OCI-LY7 (cell line): ENCODE results near the gene ARPC4. TPM values are rescaled to one million over a fixed set of nuclear protein-coding genes. Genes with fewer than 3 reads are reported as not detected.

Experiments
- BruUV-seq: library from RNA; stranded (reverse); fragments of 400-500 nt; replicated peaks from 2 replicates; lab custom pipeline; 2021; lab: Mats Ljungman, UMichigan
- CTCF ChIA-PET: fragments of 300-600 bp; sonication (Branson Sonifier 250); formaldehyde crosslinking; loops from one replicate; lab custom pipeline; 2022; ENCODE audit warnings: antibody characterized with exemption; ENCODE audit not compliant: unreplicated experiment; lab: Charles Lee
- POLR2A ChIA-PET: fragments of 300-600 bp; sonication (Branson Sonifier 250); formaldehyde crosslinking; loops from one replicate; lab custom pipeline; 2022; ENCODE audit warnings: antibody characterized with exemption; lab: Charles Lee
- DNase-seq: peaks from one replicate; pipeline ENCODE4 v3.0.0-alpha.2; 2015; ENCODE audit warnings: low spot score
- H2AFZ ChIP-seq: fragments of 200-600 bp; sonication (generic), shearing (Covaris generic); 2 replicates; pipeline ENCODE4 v1.6.1; 2014; ENCODE audit warnings: mild to moderate bottlenecking, antibody characterized with exemption, low read length, moderate library complexity
- H3K27ac ChIP-seq: fragments of 200-600 bp; sonication (generic); 2 replicates; pipeline ENCODE4 v1.5.1; 2014; ENCODE audit warnings: mixed run types, low read depth, mild to moderate bottlenecking, moderate library complexity, low read length, inconsistent platforms; ENCODE audit not compliant: poor library complexity, severe bottlenecking
- H3K36me3 ChIP-seq: fragments of 200-600 bp; sonication (generic); 2 replicates; pipeline ENCODE4 v1.6.1; 2014; ENCODE audit warnings: mild to moderate bottlenecking, antibody characterized with exemption, low read length, moderate library complexity, mixed read lengths; ENCODE audit not compliant: insufficient read depth
- H3K4me1 ChIP-seq: fragments of 200-600 bp; sonication (generic); 2 replicates; pipeline ENCODE4 v1.5.1; 2014; ENCODE audit warnings: mild to moderate bottlenecking, low read length; ENCODE audit not compliant: insufficient read depth, poor library complexity, severe bottlenecking
- H3K4me2 ChIP-seq: fragments of 200-600 bp; sonication (generic); 2 replicates; pipeline ENCODE4 v1.6.1; 2014; ENCODE audit warnings: mild to moderate bottlenecking, low read length
- H3K4me3 ChIP-seq: fragments of 200-600 bp; sonication (generic); 2 replicates; pipeline ENCODE4 v1.5.1; 2014; ENCODE audit warnings: mild to moderate bottlenecking, low read depth, low read length; ENCODE audit not compliant: poor library complexity, severe bottlenecking
- H3K79me2 ChIP-seq: fragments of 200-600 bp; sonication (generic); 2 replicates; pipeline ENCODE4 v1.6.1; 2016; ENCODE audit warnings: low read depth, mild to moderate bottlenecking, low read length, moderate library complexity, mixed read lengths; ENCODE audit not compliant: insufficient read depth
- H3K9me2 ChIP-seq: fragments of 200-600 bp; sonication (generic); 2 replicates; pipeline ENCODE4 v1.6.1; 2016; ENCODE audit warnings: mild to moderate bottlenecking, low read length, mixed read lengths; ENCODE audit not compliant: insufficient read depth
- H3K9me3 ChIP-seq: fragments of 200-600 bp; sonication (generic); 2 replicates; pipeline ENCODE4 v1.6.1; 2014; ENCODE audit warnings: mild to moderate bottlenecking, mixed run types, low read length, mixed read lengths
- H4K20me1 ChIP-seq: fragments of 200-600 bp; sonication (generic); 2 replicates; pipeline ENCODE4 v1.6.1; 2014; ENCODE audit warnings: mild to moderate bottlenecking, antibody characterized with exemption, low read length, moderate library complexity, mixed read lengths; ENCODE audit not compliant: insufficient read depth
- CTCF ChIP-seq: fragments of 200-600 bp; sonication (generic); conservative IDR thresholded peaks from 2 replicates; pipeline ENCODE4 v1.5.1; 2014; ENCODE audit warnings: mild to moderate bottlenecking, antibody characterized with exemption, low read length, moderate library complexity, mixed read lengths
- EZH2phosphoT487 ChIP-seq: fragments of 200-600 bp; sonication (generic); IDR thresholded peaks from 2 replicates; pipeline ENCODE4 v1.6.1; 2018; ENCODE audit warnings: low read depth, borderline replicate concordance, mild to moderate bottlenecking, mixed run types, antibody characterized with exemption, low read length, moderate library complexity, mixed read lengths
- intact Hi-C: fragments of 100-400 bp; cut with micrococcal nuclease; formaldehyde crosslinking; loops from one replicate; pipeline ENCODE4 v1.10.0; 2022; ENCODE audit not compliant: unreplicated experiment
- total RNA-seq, 2 experiments: library from RNA; depleted of rRNA in 1 of 2; stranded (reverse); fragments of >200 nt in 1 of 2; shearing (Covaris generic) in 1 of 2; gene quantifications; 2 replicates each; pipeline ENCODE4 v1.2.3, GENCODE V29; 2014 to 2022

ARPC4 gene
- total RNA-seq, 2 experiments from 2014 or later = 99.5 to 118 TPM

- Histone ChIP-seq H3K4me1 (peaks cover 52% of the 10 kb centered on the region), H3K79me2 (no peaks in the 10 kb centered on the region), H3K36me3 (peaks cover 40% of the 10 kb centered on the region), H2AFZ (peak overlapping the region; percentile 33), H4K20me1 (no peaks in the 10 kb centered on the region), H3K27ac (peak overlapping the region; percentile 84), H3K4me3 (peak overlapping the region; percentile 33), H3K4me2 (peak overlapping the region; percentile 57), H3K9me3 (no peaks in the 10 kb centered on the region), H3K9me2 (no peaks in the 10 kb centered on the region)
- intact Hi-C loops = loop anchor here (1.0 kb wide), 1 partner anchor 28 kb away; no protein-coding TSS in a partner anchor
- no TSS peak for BruUV-seq
- POLR2A ChIA-PET = interaction anchor here (1.0 to 2.1 kb wide), 6 partner anchors 9 to 16 kb away, joined by 3 to 10 read pairs (median 7); partner anchors contain the start of genes ARPC4 and TADA3
- DNase-seq = no peak
- CTCF ChIA-PET = interaction anchor here (1.6 kb wide), 1 partner anchor 10 kb away, joined by 5 read pairs; no protein-coding TSS in a partner anchor
- TF ChIP-seq CTCF (no peak), EZH2phosphoT487 (no peak)
Observed at GRCh38 chr3:9780458-9780812, 12.4 kb upstream of the ARPC4 start.

GRCh38 chr3:9780910-9781309 lies 12.0 kb upstream of the ARPC4 start:
- peak; percentile 22 for DNase-seq
- ChIA-PET CTCF (interaction anchor here (1.6 kb wide), 1 partner anchor 9 kb away, joined by 5 read pairs; no protein-coding TSS in a partner anchor), POLR2A (interaction anchor here (0.6 to 2.1 kb wide), 8 partner anchors 9 to 818 kb away, joined by 3 to 8 read pairs (median 4); partner anchors contain the start of genes ARPC4, RAD18 and TADA3)
- Histone ChIP-seq H3K79me2 (no peaks in the 10 kb centered on the region), H3K9me3 (no peaks in the 10 kb centered on the region), H4K20me1 (no peaks in the 10 kb centered on the region), H3K9me2 (no peaks in the 10 kb centered on the region), H3K4me2 (peak overlapping the region; percentile 57), H3K4me3 (peak overlapping the region; percentile 33), H3K27ac (peak overlapping the region; percentile 84), H3K4me1 (peaks cover 52% of the 10 kb centered on the region), H2AFZ (peak overlapping the region; percentile 33; the same call in 1 of the 2 replicates), H3K36me3 (peaks cover 44% of the 10 kb centered on the region)
- TF ChIP-seq CTCF (no peak), EZH2phosphoT487 (no peak)
- intact Hi-C loops = loop anchor here (1.0 kb wide), 1 partner anchor 29 kb away; no protein-coding TSS in a partner anchor
- no TSS peak for BruUV-seq

GRCh38 chr3:9781551-9781950 lies 11.3 kb upstream of the ARPC4 start:
- Histone ChIP-seq H3K4me1 (peaks cover 52% of the 10 kb centered on the region), H3K4me2 (peak overlapping the region; percentile 57), H4K20me1 (no peaks in the 10 kb centered on the region), H3K9me3 (no peaks in the 10 kb centered on the region), H3K9me2 (no peaks in the 10 kb centered on the region), H3K36me3 (peaks cover 51% of the 10 kb centered on the region), H3K27ac (peak overlapping the region; percentile 84), H3K4me3 (no peak overlapping the region), H2AFZ (no peak overlapping the region), H3K79me2 (no peaks in the 10 kb centered on the region)
- TF ChIP-seq EZH2phosphoT487 (no peak), CTCF (no peak)
- peak; percentile 35 for DNase-seq
- ChIA-PET POLR2A (interaction anchor here (0.5 to 2.1 kb wide), 11 partner anchors 8 to 819 kb away, joined by 3 to 8 read pairs (median 3); partner anchors contain the start of genes ARPC4, RAD18 and TADA3), CTCF (no interaction called here)
- BruUV-seq = no TSS peak
- intact Hi-C loops = no loop called here
